RWPE1 (cell line): ENCODE measurements around the gene RUNX2.

Source experiments
- CTCF ChIA-PET: fragments of 350-600 bp; sonication (Branson Sonifier 250); formaldehyde crosslinking; extraction: SDS; loops from one replicate; lab custom pipeline; 2021; lab: Yijun Ruan, JAX
- POLR2A ChIA-PET: fragments of 400-600 bp; formaldehyde crosslinking; extraction: SDS; loops from one replicate; lab custom pipeline; 2020; ENCODE audit warnings: antibody characterized with exemption; ENCODE audit not compliant: low non-redundant PET; lab: Yijun Ruan, JAX
- DNase-seq: peaks from one replicate; pipeline ENCODE4 v3.0.0; 2012; ENCODE audit warnings: low spot score
- H3K27ac ChIP-seq: fragments of 450-650 bp; 2 replicates; pipeline ENCODE4 v1.5.1; 2017
- CTCF ChIP-seq: fragments of 450-650 bp; conservative IDR thresholded peaks from 2 replicates; pipeline ENCODE4 v1.5.1; 2017; ENCODE audit warnings: low read depth, mild to moderate bottlenecking

Gene RUNX2

GRCh38 chr6:45709781-45710220 is 381.7 kb downstream of the RUNX2 start:
- POLR2A ChIA-PET = no interaction called here
- no peak for TF ChIP-seq CTCF
- CTCF ChIA-PET = interaction anchor here (0.6 kb wide), 1 partner anchor 92 kb away, joined by 5 read pairs; no protein-coding TSS in a partner anchor
- no peak overlapping the region for H3K27ac ChIP-seq
- no peak for DNase-seq

- POLR2A ChIA-PET = no interaction called here
- no peak for TF ChIP-seq CTCF
- CTCF ChIA-PET = interaction anchor here (0.6 to 1.0 kb wide), 2 partner anchors 93 to 289 kb away, joined by 3 to 5 read pairs; no protein-coding TSS in a partner anchor
- DNase-seq = no peak
- no peak overlapping the region for H3K27ac ChIP-seq
Measured at GRCh38 chr6:45710304-45710821, 382.2 kb downstream of the RUNX2 start.

- DNase-seq = no peak
- ChIA-PET CTCF (interaction anchor here (0.7 to 0.8 kb wide), 2 partner anchors 55 to 1081 kb away, joined by 3 read pairs; no protein-coding TSS in a partner anchor), POLR2A (no interaction called here)
- TF ChIP-seq CTCF = no peak
- H3K27ac ChIP-seq = no peak overlapping the region
Measured at GRCh38 chr6:45712076-45712475, 383.9 kb downstream of the RUNX2 start.

- no peak overlapping the region for H3K27ac ChIP-seq
- CTCF ChIA-PET = no interaction called here
- POLR2A ChIA-PET = no interaction called here
- DNase-seq = no peak
- no peak for TF ChIP-seq CTCF
Measured at GRCh38 chr6:45712786-45713185, 384.7 kb downstream of the RUNX2 start.
